ENCODE results near the gene A2ML1. TPM values are rescaled to one million over a fixed set of nuclear protein-coding genes. Genes with fewer than 3 reads are reported as not detected.

The A2ML1 gene
- 10 to 100 TPM; 47.6 to 81.1 TPM for total RNA-seq
- 20.0 TPM for polyA plus RNA-seq (ENCODE audit: insufficient read depth, low read depth, low replicate concordance)
- long read RNA-seq, donor 1 = 0 reads
- long read RNA-seq, donor 2 = 0 reads

DNA sequence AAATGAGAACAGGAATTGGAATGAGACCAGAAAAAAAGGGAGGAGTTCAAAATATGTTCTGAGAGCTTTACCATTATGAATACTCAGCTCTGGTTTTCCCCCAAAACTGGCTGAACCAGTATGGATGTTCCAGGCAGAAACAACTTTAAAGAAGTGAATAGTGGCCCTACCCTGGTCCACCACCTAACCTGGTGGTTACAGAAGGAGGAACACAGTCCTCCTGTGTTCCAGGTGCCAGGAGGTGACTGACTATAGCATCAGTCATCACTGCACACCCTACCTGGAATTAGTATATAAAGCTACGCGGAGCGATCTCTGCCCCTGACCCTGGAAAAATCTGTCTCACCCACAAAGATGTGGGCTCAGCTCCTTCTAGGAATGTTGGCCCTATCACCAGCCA is at the start of gene A2ML1:
Gene A2ML1 (plus strand): TSS at position 324 of the 400 bp plus-strand sequence. CDS start 31 bp downstream, at position 355.
- no peak for DNase-seq
- peak within 1 kb of the TSS; percentile 80 to 81 for H3K27ac ChIP-seq

DNA sequence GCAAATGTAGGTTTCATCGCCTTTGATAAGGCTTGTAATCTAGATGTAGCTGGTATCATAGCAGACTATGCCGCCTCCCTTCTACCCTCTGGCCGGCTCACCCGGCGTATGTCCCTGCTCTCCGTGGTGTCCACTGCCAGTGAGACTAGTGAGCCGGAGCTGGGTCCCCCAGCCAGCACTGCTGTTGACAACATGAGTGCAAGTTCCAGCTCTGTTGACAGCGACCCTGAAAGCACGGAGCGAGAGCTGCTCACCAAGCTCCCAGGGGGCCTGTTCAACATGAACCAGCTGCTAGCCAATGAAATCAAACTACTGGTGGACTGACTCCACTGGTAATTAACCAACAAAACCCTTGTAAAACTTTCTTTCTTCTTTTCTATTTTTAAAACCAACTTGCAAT is 49.0 kb upstream of the A2ML1 start:
- no peak for DNase-seq
- Histone ChIP-seq H3K36me3 (ENCODE audit: low read depth, missing control alignments) (no peaks in the 10 kb centered on the region), H3K9me3 (no peaks in the 10 kb centered on the region), H3K4me3 (no peak overlapping the region), H3K27me3 (no peaks in the 10 kb centered on the region), H3K4me1 (no peaks in the 10 kb centered on the region), H3K27ac (no peak overlapping the region)
- WGBS, 2 donors = 61 to 70% methylated on average over 9 to 10 of the region's 10 CpGs
- TF ChIP-seq POLR2A (IDR thresholded peaks at IDR 0.05) = no peak
- TF ChIP-seq, protein P1, sequence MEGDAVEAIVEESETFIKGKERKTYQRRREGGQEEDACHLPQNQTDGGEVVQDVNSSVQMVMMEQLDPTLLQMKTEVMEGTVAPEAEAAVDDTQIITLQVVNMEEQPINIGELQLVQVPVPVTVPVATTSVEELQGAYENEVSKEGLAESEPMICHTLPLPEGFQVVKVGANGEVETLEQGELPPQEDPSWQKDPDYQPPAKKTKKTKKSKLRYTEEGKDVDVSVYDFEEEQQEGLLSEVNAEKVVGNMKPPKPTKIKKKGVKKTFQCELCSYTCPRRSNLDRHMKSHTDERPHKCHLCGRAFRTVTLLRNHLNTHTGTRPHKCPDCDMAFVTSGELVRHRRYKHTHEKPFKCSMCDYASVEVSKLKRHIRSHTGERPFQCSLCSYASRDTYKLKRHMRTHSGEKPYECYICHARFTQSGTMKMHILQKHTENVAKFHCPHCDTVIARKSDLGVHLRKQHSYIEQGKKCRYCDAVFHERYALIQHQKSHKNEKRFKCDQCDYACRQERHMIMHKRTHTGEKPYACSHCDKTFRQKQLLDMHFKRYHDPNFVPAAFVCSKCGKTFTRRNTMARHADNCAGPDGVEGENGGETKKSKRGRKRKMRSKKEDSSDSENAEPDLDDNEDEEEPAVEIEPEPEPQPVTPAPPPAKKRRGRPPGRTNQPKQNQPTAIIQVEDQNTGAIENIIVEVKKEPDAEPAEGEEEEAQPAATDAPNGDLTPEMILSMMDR (IDR thresholded peaks at IDR 0.05) = no peak
- intact Hi-C loops (cut with DNase I; ENCODE audit: low total_unique reads) = no loop called here

More for the DNA sequence above, at the start of gene A2ML1:
- no peaks in the 10 kb centered on the region for H3K27me3 ChIP-seq
- no peak for TF ChIP-seq POLR2A (IDR thresholded peaks at IDR 0.05)
- TF ChIP-seq, protein P1 (IDR thresholded peaks at IDR 0.05) = no peak
- 86 to 100% methylated on average over 3 of the region's 3 CpGs for WGBS, 2 donors
- no peaks in the 10 kb centered on the region for H3K9me3 ChIP-seq
- intact Hi-C loops (cut with DNase I; ENCODE audit: low total_unique reads) = no loop called here
- no peaks in the 10 kb centered on the region for H3K36me3 ChIP-seq (ENCODE audit: low read depth, missing control alignments)
- peaks cover 12% of the 10 kb centered on the region for H3K4me1 ChIP-seq
- no peak within 1 kb of the TSS for H3K4me3 ChIP-seq

DNA sequence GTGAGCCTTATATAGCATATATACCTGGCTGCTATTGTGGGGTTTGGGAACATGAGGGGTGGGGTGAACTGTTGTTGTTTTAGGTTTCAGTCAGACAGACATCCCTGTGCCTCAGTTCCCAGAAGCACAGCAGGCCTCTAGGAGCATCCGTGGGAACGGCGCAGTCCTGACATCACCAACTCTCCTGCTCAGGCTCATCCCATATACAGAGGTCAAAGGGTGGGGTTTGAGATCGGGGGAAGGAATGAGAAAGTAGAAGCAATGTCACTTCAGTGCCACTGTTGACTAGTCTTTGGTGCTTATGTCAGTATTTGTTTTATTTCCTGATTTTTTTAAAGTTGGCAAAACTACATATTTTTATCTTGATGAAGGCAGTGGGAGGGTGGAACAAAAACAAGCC is 43.1 kb upstream of the A2ML1 start:
- Histone ChIP-seq H3K9me3 (no peaks in the 10 kb centered on the region), H3K4me1 (peaks cover 10% of the 10 kb centered on the region), H3K27ac (peak overlapping the region in 1 of 2 donors; percentile 57), H3K4me3 (no peak overlapping the region), H3K27me3 (no peaks in the 10 kb centered on the region), H3K36me3 (ENCODE audit: low read depth, missing control alignments) (no peaks in the 10 kb centered on the region)
- intact Hi-C loops (cut with DNase I; ENCODE audit: low total_unique reads) = no loop called here
- no peak for DNase-seq
- TF ChIP-seq POLR2A (IDR thresholded peaks at IDR 0.05) = no peak
- TF ChIP-seq, protein P1 (IDR thresholded peaks at IDR 0.05) = no peak
- 73 to 85% methylated on average over 4 of the region's 4 CpGs for WGBS, 2 donors

DNA sequence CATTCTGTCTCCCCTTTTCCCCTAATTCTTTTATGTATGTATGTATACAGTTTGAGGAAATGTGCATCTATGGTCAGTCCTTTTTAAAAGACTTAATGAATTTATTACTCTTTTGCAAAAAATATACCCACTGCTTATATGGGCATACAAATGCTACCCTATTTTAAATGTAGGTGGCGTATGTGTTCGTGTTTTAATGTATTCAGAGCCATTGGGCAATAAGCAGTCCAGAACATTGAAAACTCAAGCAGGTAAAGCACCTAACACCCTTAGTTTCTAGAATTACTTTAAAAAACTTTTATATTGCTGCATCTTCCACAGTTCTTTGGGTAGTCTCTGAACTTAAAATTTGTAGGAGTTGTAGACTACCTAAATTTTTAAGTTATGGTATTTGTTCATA is 42.6 kb upstream of the A2ML1 start:
- Histone ChIP-seq H3K27me3 (no peaks in the 10 kb centered on the region), H3K36me3 (ENCODE audit: low read depth, missing control alignments) (no peaks in the 10 kb centered on the region), H3K4me3 (no peak overlapping the region), H3K27ac (peak overlapping the region in 1 of 2 donors; percentile 57), H3K9me3 (no peaks in the 10 kb centered on the region), H3K4me1 (peaks cover 10% of the 10 kb centered on the region)
- TF ChIP-seq, protein P1 (IDR thresholded peaks at IDR 0.05) = no peak
- TF ChIP-seq POLR2A (IDR thresholded peaks at IDR 0.05) = no peak
- intact Hi-C loops (cut with DNase I; ENCODE audit: low total_unique reads) = no loop called here
- DNase-seq = no peak
- 94% methylated on average over 2 of the region's 2 CpGs for WGBS, 2 donors

DNA sequence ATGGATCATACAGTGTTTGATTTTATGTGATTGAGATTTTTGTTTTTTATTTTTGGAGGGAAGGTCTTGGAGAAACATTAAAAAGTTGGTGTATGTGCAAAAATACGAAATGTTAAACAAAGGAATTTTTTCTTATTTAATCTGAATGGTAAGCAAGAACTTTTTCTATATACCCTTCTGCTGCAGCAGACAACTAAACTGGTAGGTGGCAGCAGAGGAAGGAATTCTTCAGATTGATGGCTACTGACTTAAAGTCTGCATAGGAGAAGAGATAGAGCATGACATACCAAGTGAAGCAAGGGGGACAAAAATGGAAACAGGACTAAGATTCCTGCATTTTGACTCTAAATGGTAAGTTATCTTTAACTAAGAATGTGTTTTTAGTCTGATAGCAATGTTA is 42.0 kb upstream of the A2ML1 start:
- no peak for TF ChIP-seq POLR2A (IDR thresholded peaks at IDR 0.05)
- TF ChIP-seq, protein P1 (IDR thresholded peaks at IDR 0.05) = no peak
- 69% methylated on average over 1 of the region's 1 CpG for WGBS, 2 donors
- no peak for DNase-seq
- intact Hi-C loops (cut with DNase I; ENCODE audit: low total_unique reads) = no loop called here
- H3K4me1 ChIP-seq = peaks cover 10% of the 10 kb centered on the region
- H3K27ac ChIP-seq = peak overlapping the region in 1 of 2 donors; percentile 22
- no peaks in the 10 kb centered on the region for H3K36me3 ChIP-seq (ENCODE audit: low read depth, missing control alignments)
- H3K27me3 ChIP-seq = no peaks in the 10 kb centered on the region
- H3K9me3 ChIP-seq = no peaks in the 10 kb centered on the region
- no peak overlapping the region for H3K4me3 ChIP-seq
